KMS-11 (cell line): ENCODE results near the gene CREB3L2.

Experiments used
- H2AFZ ChIP-seq: fragments of 200-600 bp; sonication (generic); 2 replicates; pipeline ENCODE4 v1.6.1; 2016; ENCODE audit warnings: antibody characterized with exemption, mixed run types, low read depth
- H3K27ac ChIP-seq: fragments of 200-600 bp; sonication (generic); 2 replicates; pipeline ENCODE4 v1.6.1; 2016; ENCODE audit warnings: mild to moderate bottlenecking, mixed run types
- H3K27me3 ChIP-seq: fragments of 200-600 bp; sonication (generic); 2 replicates; pipeline ENCODE4 v1.6.1; 2017; ENCODE audit warnings: mild to moderate bottlenecking, low read depth, mixed run types, moderate library complexity; ENCODE audit not compliant: insufficient read depth
- H3K36me3 ChIP-seq: fragments of 200-600 bp; sonication (generic); 2 replicates; pipeline ENCODE4 v1.6.1; 2017; ENCODE audit warnings: mild to moderate bottlenecking, mixed run types; ENCODE audit not compliant: insufficient read depth
- H3K4me1 ChIP-seq: fragments of 200-600 bp; sonication (generic); 2 replicates; pipeline ENCODE4 v1.6.1; 2016; ENCODE audit warnings: mild to moderate bottlenecking, low read depth, mixed run types; ENCODE audit not compliant: poor library complexity, severe bottlenecking
- H3K4me2 ChIP-seq: fragments of 200-600 bp; sonication (generic); 2 replicates; pipeline ENCODE4 v1.7.0; 2016; ENCODE audit warnings: mild to moderate bottlenecking, mixed run types
- H3K4me3 ChIP-seq: fragments of 200-600 bp; sonication (generic); IDR thresholded peaks from 2 replicates; pipeline ENCODE4 v1.6.1; 2017; ENCODE audit warnings: low read depth, low read length, mixed read lengths; ENCODE audit not compliant: insufficient read depth
- H3K79me2 ChIP-seq: fragments of 200-600 bp; sonication (generic); 2 replicates; pipeline ENCODE4 v1.6.1; 2016; ENCODE audit warnings: low read depth, mixed run types; ENCODE audit not compliant: insufficient read depth
- H3K9ac ChIP-seq: fragments of 200-600 bp; sonication (generic); 2 replicates; pipeline ENCODE4 v1.6.1; 2016; ENCODE audit warnings: mild to moderate bottlenecking, mixed run types
- H4K20me1 ChIP-seq: fragments of 200-600 bp; sonication (generic); 2 replicates; pipeline ENCODE4 v1.6.1; 2016; ENCODE audit warnings: mild to moderate bottlenecking, mixed run types; ENCODE audit not compliant: insufficient read depth
- TF ChIP-seq, protein P1 (sequence below): fragments of 200-600 bp; sonication (generic); conservative IDR thresholded peaks from 2 replicates; pipeline ENCODE4 v1.6.1; 2017; ENCODE audit warnings: low read depth, mild to moderate bottlenecking, antibody characterized with exemption, low read length, moderate library complexity, mixed read lengths

CREB3L2 gene

DNA sequence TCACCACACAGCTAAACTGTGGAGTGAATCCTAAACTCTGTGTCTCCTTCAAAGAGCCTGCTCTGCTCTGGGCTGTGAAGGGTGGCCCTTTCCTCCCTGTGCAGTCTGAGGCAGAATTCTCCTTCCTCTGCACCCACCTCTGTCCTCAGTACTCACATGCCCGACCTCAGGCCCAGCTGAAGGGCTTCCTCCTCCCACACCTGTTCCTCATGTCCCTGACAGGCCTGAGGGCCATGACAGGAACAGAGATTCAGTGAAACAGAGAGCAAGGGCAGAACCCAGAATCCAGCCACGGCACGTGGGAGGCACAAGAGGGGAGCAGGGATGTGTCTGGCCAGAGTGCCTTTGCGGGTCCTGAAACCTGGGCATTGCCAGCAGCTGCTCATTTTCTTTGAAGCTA is 13.9 kb downstream of the CREB3L2 start:
- Histone ChIP-seq H3K79me2 (peaks cover 91% of the 10 kb centered on the region), H3K9ac (no peak overlapping the region), H3K36me3 (no peaks in the 10 kb centered on the region; the same call in 1 of the 2 replicates), H3K4me2 (peak overlapping the region; percentile 5; the same call in 1 of the 2 replicates), H3K27ac (peak overlapping the region; percentile 15; the same call in 1 of the 2 replicates), H2AFZ (no peak overlapping the region), H3K27me3 (no peaks in the 10 kb centered on the region), H3K4me3 (no peak overlapping the region), H3K4me1 (peaks cover 92% of the 10 kb centered on the region), H4K20me1 (0 out of 2 replicates have a peak, but pooled peaks cover 3% of the 10 kb centered on the region)
- TF ChIP-seq, protein P1, sequence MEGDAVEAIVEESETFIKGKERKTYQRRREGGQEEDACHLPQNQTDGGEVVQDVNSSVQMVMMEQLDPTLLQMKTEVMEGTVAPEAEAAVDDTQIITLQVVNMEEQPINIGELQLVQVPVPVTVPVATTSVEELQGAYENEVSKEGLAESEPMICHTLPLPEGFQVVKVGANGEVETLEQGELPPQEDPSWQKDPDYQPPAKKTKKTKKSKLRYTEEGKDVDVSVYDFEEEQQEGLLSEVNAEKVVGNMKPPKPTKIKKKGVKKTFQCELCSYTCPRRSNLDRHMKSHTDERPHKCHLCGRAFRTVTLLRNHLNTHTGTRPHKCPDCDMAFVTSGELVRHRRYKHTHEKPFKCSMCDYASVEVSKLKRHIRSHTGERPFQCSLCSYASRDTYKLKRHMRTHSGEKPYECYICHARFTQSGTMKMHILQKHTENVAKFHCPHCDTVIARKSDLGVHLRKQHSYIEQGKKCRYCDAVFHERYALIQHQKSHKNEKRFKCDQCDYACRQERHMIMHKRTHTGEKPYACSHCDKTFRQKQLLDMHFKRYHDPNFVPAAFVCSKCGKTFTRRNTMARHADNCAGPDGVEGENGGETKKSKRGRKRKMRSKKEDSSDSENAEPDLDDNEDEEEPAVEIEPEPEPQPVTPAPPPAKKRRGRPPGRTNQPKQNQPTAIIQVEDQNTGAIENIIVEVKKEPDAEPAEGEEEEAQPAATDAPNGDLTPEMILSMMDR: no peak

DNA sequence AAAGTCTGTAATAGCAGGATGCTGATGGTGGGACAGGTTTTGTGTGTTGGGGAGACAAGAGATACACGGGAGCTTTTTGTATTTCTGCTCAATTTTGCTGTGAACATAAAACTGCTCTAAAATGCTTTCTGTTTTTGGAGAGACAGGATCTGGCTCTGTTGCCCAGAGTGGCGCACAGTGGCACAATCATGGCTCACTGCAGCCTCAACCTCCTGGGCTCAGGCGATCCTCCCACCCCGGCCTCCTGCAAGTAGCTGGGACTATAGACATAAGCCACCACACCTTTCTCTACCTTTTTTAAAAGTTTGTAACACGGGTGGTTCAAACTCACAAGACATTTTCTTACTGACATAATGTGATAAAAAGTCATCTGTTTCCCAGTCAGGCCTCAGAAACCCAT is 14.3 kb downstream of the CREB3L2 start:
- Histone ChIP-seq H3K9ac (no peak overlapping the region), H3K4me1 (peaks cover 92% of the 10 kb centered on the region), H3K79me2 (peaks cover 91% of the 10 kb centered on the region), H3K4me2 (peak overlapping the region; percentile 14; the same call in 1 of the 2 replicates), H2AFZ (no peak overlapping the region), H3K4me3 (no peak overlapping the region), H3K27me3 (no peaks in the 10 kb centered on the region), H4K20me1 (0 out of 2 replicates have a peak, but pooled peaks cover 3% of the 10 kb centered on the region), H3K36me3 (no peaks in the 10 kb centered on the region; the same call in 1 of the 2 replicates), H3K27ac (peak overlapping the region; percentile 15; the same call in 1 of the 2 replicates)
- TF ChIP-seq, protein P1: no peak

DNA sequence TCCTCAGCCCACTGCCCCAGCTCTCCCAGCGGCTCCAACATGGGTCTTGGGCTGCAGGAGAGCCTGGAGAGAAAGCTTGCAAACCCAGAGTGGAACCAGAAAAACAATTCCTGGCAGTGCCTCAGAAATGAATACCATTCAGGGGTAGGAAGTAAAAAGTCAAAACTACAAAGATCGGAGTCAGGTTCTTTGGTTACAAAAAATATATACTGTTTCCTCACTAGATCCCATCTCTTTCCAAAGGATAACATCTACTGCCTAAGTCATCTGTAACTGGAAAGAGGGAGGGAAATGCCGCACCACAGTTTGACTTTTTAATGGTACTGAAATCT is 14.9 kb downstream of the CREB3L2 start:
- H3K4me1 ChIP-seq: peaks cover 92% of the 10 kb centered on the region
- H3K27ac ChIP-seq: no peak overlapping the region
- H3K27me3 ChIP-seq: no peaks in the 10 kb centered on the region
- H3K79me2 ChIP-seq: peaks cover 90% of the 10 kb centered on the region
- H4K20me1 ChIP-seq: 0 out of 2 replicates have a peak, but pooled peaks cover under 1% of the 10 kb centered on the region
- H3K36me3 ChIP-seq: no peaks in the 10 kb centered on the region; the same call in 1 of the 2 replicates
- H3K4me2 ChIP-seq: peak overlapping the region; percentile 14; the same call in 1 of the 2 replicates
- no peak overlapping the region for H2AFZ ChIP-seq
- H3K9ac ChIP-seq: no peak overlapping the region
- TF ChIP-seq, protein P1: no peak
- H3K4me3 ChIP-seq: no peak overlapping the region

DNA sequence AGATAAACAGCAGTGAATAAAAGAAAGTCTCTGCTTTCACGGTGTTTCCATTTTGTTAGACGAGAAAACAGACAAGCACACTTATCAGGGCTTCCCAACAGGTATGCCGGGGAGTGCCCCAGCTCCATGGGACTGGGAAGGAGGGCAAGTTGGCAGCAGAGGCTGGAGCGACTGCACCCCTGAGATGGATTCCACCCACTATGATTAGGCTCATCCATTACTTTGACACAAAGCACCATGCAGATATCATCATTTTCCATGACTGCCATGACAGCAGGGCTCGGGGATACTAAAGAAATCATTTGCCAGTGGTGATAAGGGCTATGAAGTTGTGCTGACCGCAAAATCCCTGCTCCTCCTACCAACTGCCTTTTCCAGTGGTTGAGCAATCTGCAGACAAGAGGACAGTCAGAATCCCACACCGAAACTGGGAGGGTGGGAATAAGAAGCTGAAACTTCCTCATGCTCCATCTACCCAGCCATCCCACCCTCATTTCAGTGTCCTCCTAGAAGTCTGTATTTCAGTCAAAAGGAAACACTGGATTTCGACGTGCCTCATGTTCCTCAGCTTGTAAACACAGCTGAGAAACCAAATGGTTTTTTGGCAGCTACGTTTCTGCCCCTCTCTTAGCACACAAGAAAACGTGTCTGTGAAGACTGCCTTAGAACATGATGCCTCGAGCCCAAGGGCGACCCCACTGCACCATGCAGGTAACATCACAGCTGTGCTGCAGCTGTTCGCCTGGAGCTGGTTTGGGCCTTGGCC is 15.5 kb downstream of the CREB3L2 start:
- Histone ChIP-seq H2AFZ (no peak overlapping the region), H3K9ac (no peak overlapping the region), H3K4me3 (no peak overlapping the region), H4K20me1 (no peaks in the 10 kb centered on the region), H3K4me1 (peaks cover 95% of the 10 kb centered on the region), H3K27ac (no peak overlapping the region), H3K79me2 (peaks cover 85% of the 10 kb centered on the region), H3K36me3 (no peaks in the 10 kb centered on the region; the same call in 1 of the 2 replicates), H3K4me2 (no peak overlapping the region; the same call in 1 of the 2 replicates), H3K27me3 (no peaks in the 10 kb centered on the region)
- TF ChIP-seq, protein P1: no peak
